Measurements from ENCODE around the gene ARMH4. TPM values are rescaled to one million over a fixed set of nuclear protein-coding genes. Genes with fewer than 3 reads are reported as not detected.

ARMH4 gene
- total and polyA plus RNA-seq, 9 donors: 4.6 to 22.5 (median 16.5) TPM

DNA sequence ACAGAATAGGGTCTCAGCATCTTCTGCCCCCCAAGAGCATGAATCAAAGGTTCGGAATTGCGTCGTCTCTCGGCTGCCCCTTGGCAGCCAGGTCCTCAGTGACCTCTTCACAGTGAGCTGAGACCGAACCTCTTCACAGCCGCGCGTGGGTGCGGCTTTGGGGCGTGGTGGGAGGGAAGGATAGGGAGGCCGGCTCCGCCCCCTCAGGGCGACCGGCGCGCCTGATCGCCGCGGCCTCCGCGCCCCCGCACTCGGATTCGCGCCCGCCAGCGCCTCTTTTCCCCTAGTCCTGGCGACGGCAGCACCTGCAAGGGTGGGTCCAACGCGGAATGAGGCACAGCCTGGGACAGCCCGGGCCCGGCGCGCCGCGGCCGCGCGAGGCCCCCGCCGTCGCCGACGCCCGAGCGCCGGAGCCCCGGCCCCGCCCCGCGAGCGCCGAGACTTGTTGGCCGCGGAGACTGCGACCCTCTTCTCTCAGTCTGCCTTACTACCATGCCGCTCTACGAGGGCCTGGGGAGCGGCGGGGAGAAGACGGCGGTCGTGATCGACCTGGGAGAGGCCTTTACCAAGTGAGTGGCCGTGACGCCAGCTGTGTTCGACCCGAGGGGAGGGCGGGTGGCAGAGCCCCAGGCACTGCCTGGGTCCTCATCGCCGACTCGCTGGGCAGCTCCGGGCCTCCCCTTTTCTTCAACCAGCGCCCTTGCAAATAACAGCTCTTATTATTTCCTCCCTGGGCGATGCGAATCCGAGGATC, 47.9 kb upstream of the ARMH4 start, which contains the start of gene ACTR10:
Gene ACTR10 (plus strand): TSS at position 424 of the 754 bp plus-strand sequence. CDS start 69 bp downstream, at position 493.
- intact Hi-C loops (cut with DNase I): loop anchor here in 2 of 4 donors (2.0 kb wide), 2 partner anchors 39 to 45 kb away; partner anchors contain the start of gene PSMA3 (in 1 of the 2)
- no peaks in the 10 kb centered on the region for H3K36me3 ChIP-seq
- peak within 1 kb of the TSS; percentile 91 for H3K4me3 ChIP-seq
- peak; percentile 82 to 93 (median 89) for DNase-seq
- H3K27me3 ChIP-seq: no peaks in the 10 kb centered on the region
- WGBS, 3 donors: 0% methylated on average over 32 to 78 of the region's 78 CpGs
- H3K4me1 ChIP-seq (ENCODE audit: insufficient read depth): peaks cover 2% of the 10 kb centered on the region
- peak within 1 kb of the TSS; percentile 91 to 96 for H3K27ac ChIP-seq
- peak; percentile 32 for TF ChIP-seq POLR2A (IDR thresholded peaks at IDR 0.05)
- no peak for TF ChIP-seq EP300 (IDR thresholded peaks at IDR 0.05)
- TF ChIP-seq, protein P1, sequence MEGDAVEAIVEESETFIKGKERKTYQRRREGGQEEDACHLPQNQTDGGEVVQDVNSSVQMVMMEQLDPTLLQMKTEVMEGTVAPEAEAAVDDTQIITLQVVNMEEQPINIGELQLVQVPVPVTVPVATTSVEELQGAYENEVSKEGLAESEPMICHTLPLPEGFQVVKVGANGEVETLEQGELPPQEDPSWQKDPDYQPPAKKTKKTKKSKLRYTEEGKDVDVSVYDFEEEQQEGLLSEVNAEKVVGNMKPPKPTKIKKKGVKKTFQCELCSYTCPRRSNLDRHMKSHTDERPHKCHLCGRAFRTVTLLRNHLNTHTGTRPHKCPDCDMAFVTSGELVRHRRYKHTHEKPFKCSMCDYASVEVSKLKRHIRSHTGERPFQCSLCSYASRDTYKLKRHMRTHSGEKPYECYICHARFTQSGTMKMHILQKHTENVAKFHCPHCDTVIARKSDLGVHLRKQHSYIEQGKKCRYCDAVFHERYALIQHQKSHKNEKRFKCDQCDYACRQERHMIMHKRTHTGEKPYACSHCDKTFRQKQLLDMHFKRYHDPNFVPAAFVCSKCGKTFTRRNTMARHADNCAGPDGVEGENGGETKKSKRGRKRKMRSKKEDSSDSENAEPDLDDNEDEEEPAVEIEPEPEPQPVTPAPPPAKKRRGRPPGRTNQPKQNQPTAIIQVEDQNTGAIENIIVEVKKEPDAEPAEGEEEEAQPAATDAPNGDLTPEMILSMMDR (IDR thresholded peaks at IDR 0.05): no peak
- H3K9me3 ChIP-seq: no peaks in the 10 kb centered on the region

DNA sequence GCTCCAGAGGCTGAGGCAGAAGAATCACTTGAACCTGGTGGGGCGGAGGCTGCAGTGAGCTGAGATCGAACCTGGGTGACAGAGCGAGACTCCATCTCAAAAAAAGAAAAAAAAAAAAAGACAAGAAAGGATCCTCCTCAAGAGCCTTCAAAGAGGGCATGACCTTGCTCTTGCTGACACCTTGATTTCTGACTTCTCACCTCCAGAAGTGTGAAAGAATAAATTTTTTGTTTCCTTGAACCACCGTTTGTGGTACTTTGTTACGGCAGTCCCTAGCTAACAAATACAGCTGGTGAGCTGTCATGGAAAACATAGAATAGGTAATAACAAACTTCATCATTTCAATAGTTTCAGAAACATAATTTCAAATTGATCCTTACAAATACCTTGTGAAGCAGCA, 46.1 kb upstream of the ARMH4 start:
- intact Hi-C loops (cut with DNase I): no loop called here
- Histone ChIP-seq H3K27me3 (no peaks in the 10 kb centered on the region), H3K27ac (no peak overlapping the region), H3K4me3 (no peak overlapping the region), H3K9me3 (no peaks in the 10 kb centered on the region), H3K36me3 (no peaks in the 10 kb centered on the region), H3K4me1 (ENCODE audit: insufficient read depth) (peaks cover 2% of the 10 kb centered on the region)
- no peak for DNase-seq
- WGBS, 3 donors: 94 to 96% (median 95%) methylated on average over 5 of the region's 5 CpGs
- TF ChIP-seq EP300 (IDR thresholded peaks at IDR 0.05) (no peak), POLR2A (IDR thresholded peaks at IDR 0.05) (no peak)
- TF ChIP-seq, protein P1 (IDR thresholded peaks at IDR 0.05): no peak

DNA sequence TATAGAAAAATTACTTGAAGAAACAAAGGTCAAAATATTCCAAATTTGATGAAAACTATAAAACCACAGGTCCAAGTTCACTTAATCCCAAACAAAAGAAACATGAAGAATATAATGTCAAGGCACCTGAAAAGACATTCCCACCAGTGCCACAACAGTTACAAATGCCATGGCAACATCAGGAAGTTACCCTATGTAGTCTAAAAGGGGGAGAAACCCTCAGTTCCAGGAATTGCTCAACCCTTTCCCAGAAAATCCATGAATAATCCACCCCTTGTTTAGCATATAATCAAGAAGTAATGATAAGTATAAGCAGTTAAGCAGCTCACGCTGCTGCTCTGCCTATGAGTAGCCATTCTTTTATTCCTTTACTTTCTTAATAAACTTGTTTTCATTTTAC, 44.2 kb upstream of the ARMH4 start:
- TF ChIP-seq, protein P1 (IDR thresholded peaks at IDR 0.05): no peak
- no peak for TF ChIP-seq POLR2A (IDR thresholded peaks at IDR 0.05)
- no peak for TF ChIP-seq EP300 (IDR thresholded peaks at IDR 0.05)
- 80 to 90% (median 82%) methylated on average over 1 of the region's 1 CpG for WGBS, 3 donors
- H3K4me1 ChIP-seq (ENCODE audit: insufficient read depth): no peaks in the 10 kb centered on the region
- intact Hi-C loops (cut with DNase I): no loop called here
- no peak for DNase-seq
- no peaks in the 10 kb centered on the region for H3K36me3 ChIP-seq
- H3K27me3 ChIP-seq: no peaks in the 10 kb centered on the region
- H3K27ac ChIP-seq: no peak overlapping the region
- no peak overlapping the region for H3K4me3 ChIP-seq
- no peaks in the 10 kb centered on the region for H3K9me3 ChIP-seq

DNA sequence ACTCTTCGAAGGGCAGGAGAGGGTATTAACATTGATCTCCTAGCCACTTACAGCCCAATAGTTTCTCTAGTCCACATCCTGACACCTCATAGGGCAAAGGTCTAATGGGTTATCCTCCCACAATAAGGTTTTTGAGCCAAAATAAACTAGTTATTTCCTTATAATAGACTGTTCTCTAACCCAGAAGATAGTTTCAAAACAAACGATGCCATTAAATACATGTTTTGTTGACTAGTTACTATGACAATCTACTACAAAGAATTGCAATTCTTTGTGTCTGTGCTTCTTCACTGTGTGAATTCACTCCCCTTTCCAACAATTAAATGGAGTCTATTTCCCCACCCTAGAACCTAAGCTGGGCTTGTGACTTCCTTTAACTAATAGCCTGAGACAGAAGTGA, 41.5 kb upstream of the ARMH4 start:
- TF ChIP-seq POLR2A (IDR thresholded peaks at IDR 0.05): no peak
- no peak for TF ChIP-seq EP300 (IDR thresholded peaks at IDR 0.05)
- TF ChIP-seq, protein P1 (IDR thresholded peaks at IDR 0.05): no peak
- no peaks in the 10 kb centered on the region for H3K9me3 ChIP-seq
- H3K4me1 ChIP-seq (ENCODE audit: insufficient read depth): no peaks in the 10 kb centered on the region
- 58 to 61% (median 59%) methylated on average over 2 of the region's 2 CpGs for WGBS, 3 donors
- H3K36me3 ChIP-seq: no peaks in the 10 kb centered on the region
- no peak overlapping the region for H3K4me3 ChIP-seq
- no peak overlapping the region for H3K27ac ChIP-seq
- no peaks in the 10 kb centered on the region for H3K27me3 ChIP-seq
- intact Hi-C loops (cut with DNase I): no loop called here
- DNase-seq: no peak

Measured in ovary (tissue), 9 donors.